Prostate gland (tissue), 2 donors: ENCODE measurements around the gene BPIFA2. TPM values are rescaled to one million over a fixed set of nuclear protein-coding genes. Genes with fewer than 3 reads are reported as not detected.

ENCODE experiments used
- DNase-seq: peaks from one replicate; pipeline ENCODE4 v3.0.0-alpha.2; 2019; ENCODE audit warnings: low spot score
- H3K27ac ChIP-seq, 2 donors: fragments of 200-600 bp; sonication (generic); 2 replicates each; pipeline ENCODE4 v1.5.1; 2017 to 2019
- H3K27me3 ChIP-seq: fragments of 200-600 bp; sonication (generic); replicated peaks from 2 replicates; pipeline ENCODE4 v1.5.1; 2019; ENCODE audit not compliant: insufficient read depth
- H3K36me3 ChIP-seq, 2 donors: fragments of 200-600 bp; sonication (generic); 1 replicate in 1 of 2; 2 replicates in 1 of 2; pipeline versions ENCODE4 v1.5.1 to v1.8.1; 2017 to 2019
- H3K4me1 ChIP-seq: fragments of 200-600 bp; sonication (generic); replicated peaks from 2 replicates; pipeline ENCODE4 v1.5.1; 2019
- H3K4me3 ChIP-seq, 2 donors: fragments of 200-600 bp; sonication (generic); 2 replicates each; pipeline ENCODE4 v1.5.1; 2017 to 2019
- H3K9me3 ChIP-seq: fragments of 200-600 bp; sonication (generic); 2 replicates; pipeline ENCODE4 v1.5.1; 2017
- POLR2A ChIP-seq: fragments of 450-650 bp; IDR thresholded peaks from one replicate; pipeline ENCODE4 v1.6.1; 2016; ENCODE audit warnings: antibody characterized with exemption, mild to moderate bottlenecking
- POLR2AphosphoS5 ChIP-seq: sonication (generic); formaldehyde crosslinking; IDR thresholded peaks from one replicate; pipeline ENCODE4 v1.6.1; 2017; ENCODE audit warnings: antibody characterized with exemption
- WGBS: methylation state at CpG from one replicate; pipeline ENCODE4 v1.1.5; 2018; 5-methylcytosine and 5-hydroxymethylcytosine counted together
- intact Hi-C: fragments of 100-400 bp; cut with DNase I; formaldehyde crosslinking; loops from one replicate; pipeline ENCODE4 v1.14.2; 2022
- total RNA-seq, 2 donors: library from RNA; depleted of rRNA; stranded (reverse); fragments of >200 nt; gene quantifications; one replicate each; pipeline ENCODE4 v1.1.0, GENCODE V29; 2016
- TF ChIP-seq, protein P1 (sequence below), 4 experiments: fragments of 200-600 bp in 2 of 4; fragments of 450-650 bp in 2 of 4; sonication (generic) in 2 of 4; IDR thresholded peaks; 1 replicate in 3 of 4; 2 replicates in 1 of 4; pipeline ENCODE4 v1.5.1; 2016 to 2019; ENCODE audit warnings: antibody characterized with exemption in 4 of 4, mild to moderate bottlenecking in 2 of 4, moderate library complexity in 2 of 4

BPIFA2 gene
- total RNA-seq, 2 donors from 2014 or later: not detected

DNA sequence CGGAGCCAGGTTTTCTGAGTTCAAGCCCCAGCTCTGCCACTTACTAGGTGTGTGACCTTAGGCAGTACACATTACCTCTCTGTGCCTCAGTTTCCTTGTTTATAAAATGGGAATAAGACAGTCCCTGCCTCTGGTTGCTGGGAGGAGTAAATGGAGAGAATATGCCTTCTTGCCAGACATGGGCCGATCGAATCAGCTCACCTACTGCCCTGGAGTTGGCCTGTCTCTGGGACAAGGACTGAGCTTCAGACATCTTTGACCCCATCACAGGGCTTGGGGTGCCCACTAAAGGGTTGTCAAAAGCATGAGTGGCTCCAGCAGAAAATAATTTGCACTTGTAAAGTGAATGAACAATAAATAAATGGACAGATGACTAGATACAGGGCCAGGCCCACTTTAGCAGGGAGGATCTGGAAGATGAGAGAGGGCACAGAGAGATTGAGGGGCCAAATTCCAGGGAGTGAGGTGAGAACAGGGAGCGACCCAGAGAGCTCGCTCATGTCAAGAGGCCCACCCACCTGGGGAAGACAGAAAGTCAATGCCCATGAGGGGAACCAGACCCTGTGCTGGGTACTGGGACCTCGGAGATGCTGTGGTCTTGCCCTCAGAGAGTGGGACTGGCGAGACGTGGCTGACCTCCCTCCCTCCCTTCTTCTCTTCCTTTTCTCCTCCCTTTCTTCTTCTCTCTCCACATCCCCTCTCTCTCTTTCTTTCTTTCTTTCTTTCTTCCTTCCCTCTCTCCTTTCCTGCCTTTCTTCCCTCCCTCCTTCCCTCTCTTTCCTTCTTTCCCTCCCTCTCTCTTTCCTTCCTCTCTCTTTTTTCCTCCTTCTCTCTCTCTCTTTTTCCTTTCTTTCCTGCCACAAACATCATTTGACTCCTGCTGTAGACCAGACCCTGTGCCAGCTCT is 3.9 kb upstream of the BPIFA2 start:
- H3K27ac ChIP-seq: no peak overlapping the region
- intact Hi-C loops: no loop called here
- H3K9me3 ChIP-seq: no peaks in the 10 kb centered on the region
- no peaks in the 10 kb centered on the region for H3K36me3 ChIP-seq
- WGBS: 86% methylated on average over 8 of the region's 8 CpGs
- no peaks in the 10 kb centered on the region for H3K27me3 ChIP-seq
- no peak for DNase-seq
- no peak overlapping the region for H3K4me3 ChIP-seq
- TF ChIP-seq, protein P1, sequence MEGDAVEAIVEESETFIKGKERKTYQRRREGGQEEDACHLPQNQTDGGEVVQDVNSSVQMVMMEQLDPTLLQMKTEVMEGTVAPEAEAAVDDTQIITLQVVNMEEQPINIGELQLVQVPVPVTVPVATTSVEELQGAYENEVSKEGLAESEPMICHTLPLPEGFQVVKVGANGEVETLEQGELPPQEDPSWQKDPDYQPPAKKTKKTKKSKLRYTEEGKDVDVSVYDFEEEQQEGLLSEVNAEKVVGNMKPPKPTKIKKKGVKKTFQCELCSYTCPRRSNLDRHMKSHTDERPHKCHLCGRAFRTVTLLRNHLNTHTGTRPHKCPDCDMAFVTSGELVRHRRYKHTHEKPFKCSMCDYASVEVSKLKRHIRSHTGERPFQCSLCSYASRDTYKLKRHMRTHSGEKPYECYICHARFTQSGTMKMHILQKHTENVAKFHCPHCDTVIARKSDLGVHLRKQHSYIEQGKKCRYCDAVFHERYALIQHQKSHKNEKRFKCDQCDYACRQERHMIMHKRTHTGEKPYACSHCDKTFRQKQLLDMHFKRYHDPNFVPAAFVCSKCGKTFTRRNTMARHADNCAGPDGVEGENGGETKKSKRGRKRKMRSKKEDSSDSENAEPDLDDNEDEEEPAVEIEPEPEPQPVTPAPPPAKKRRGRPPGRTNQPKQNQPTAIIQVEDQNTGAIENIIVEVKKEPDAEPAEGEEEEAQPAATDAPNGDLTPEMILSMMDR (IDR thresholded peaks at IDR 0.05): no peak
- TF ChIP-seq POLR2A (no peak), POLR2AphosphoS5 (no peak)
- H3K4me1 ChIP-seq: no peaks in the 10 kb centered on the region

DNA sequence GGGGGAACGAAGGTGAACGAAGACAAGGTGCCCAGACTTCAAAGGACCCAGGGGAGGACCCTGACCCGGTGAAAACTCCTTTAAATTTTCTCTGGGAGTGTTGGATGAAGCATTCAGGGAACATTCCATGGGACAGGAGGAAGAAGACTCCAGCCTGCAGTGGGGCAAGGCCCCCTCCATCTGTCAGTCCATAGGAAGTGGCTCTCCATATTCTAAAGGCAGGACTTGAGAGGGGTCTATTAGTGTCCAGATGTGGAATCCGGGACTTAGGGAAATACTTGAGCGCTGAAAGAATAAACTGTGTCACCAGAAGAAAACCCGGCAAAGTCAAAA is 3.2 kb upstream of the BPIFA2 start:
- no peak overlapping the region for H3K4me3 ChIP-seq
- no peaks in the 10 kb centered on the region for H3K27me3 ChIP-seq
- no peaks in the 10 kb centered on the region for H3K9me3 ChIP-seq
- no peak overlapping the region for H3K27ac ChIP-seq
- no peaks in the 10 kb centered on the region for H3K4me1 ChIP-seq
- H3K36me3 ChIP-seq: no peaks in the 10 kb centered on the region
- TF ChIP-seq POLR2AphosphoS5: no peak
- TF ChIP-seq POLR2A: no peak
- TF ChIP-seq, protein P1 (IDR thresholded peaks at IDR 0.05): no peak
- intact Hi-C loops: no loop called here
- WGBS: 72% methylated on average over 6 of the region's 6 CpGs
- DNase-seq: no peak

DNA sequence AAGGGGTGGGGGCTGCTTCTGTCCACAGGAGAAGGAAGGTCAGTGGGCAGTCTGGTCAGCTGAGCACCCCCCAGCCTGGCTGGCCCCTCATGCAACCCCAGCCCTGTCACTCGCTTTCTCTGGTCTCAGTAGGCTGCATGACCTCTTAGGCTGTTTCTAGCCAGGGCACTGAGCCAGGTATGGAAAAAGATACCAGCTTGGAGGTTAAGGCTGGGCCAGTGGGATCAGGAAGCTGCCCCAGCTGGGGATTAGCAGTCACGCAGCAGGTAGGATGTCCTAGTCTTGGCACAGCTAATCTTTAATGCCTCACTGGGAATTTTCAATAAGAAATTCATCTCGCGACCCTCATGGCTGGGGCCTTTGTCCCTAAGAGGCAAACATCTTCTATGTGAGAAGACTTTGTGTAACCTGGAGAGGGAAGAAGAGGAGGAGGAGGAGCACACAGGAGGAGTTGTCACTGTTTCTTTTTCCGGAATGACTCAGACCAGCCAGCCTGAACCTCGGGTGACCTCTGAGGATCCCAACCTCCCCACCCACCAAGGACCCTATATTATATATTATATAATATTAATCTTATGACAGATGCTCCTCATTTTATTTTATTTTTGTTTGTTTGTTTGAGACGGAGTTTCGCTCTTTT is 2.4 kb upstream of the BPIFA2 start:
- H3K27me3 ChIP-seq: no peaks in the 10 kb centered on the region
- H3K9me3 ChIP-seq: no peaks in the 10 kb centered on the region
- TF ChIP-seq POLR2AphosphoS5: no peak
- TF ChIP-seq POLR2A: no peak
- TF ChIP-seq, protein P1 (IDR thresholded peaks at IDR 0.05): no peak
- DNase-seq: no peak
- 63% methylated on average over 8 of the region's 8 CpGs for WGBS
- no peak overlapping the region for H3K27ac ChIP-seq
- intact Hi-C loops: no loop called here
- H3K4me1 ChIP-seq: no peaks in the 10 kb centered on the region
- no peak overlapping the region for H3K4me3 ChIP-seq
- H3K36me3 ChIP-seq: no peaks in the 10 kb centered on the region

DNA sequence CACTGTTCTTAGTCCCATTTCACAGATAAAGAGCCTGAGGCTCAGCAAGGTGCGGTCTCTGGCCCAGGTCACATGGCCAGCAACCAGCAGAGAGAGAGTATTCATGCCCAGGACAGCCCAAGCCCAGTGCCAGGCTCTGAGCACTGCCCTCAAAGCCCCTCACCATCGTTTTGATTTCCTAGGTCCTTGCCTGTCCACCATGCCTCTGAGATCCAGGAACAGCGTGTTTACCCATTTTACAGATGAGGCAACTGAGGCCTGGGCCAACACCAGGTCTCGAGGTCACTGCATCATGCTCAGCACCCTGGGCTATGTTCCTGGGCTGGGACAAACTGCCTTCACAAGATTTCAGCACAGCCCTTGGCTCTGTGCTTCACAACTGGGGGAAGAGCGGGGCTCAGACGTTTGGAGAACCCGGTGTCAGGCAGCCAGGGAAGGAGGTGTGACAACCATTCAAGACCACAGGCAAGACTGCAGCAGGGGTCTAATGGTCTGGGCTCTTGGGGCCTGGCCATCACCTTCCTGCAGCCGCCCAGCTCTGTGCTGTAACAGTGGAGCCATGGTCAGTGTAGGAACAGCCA is 1.3 kb upstream of the BPIFA2 start:
- intact Hi-C loops: no loop called here
- H3K27me3 ChIP-seq: no peaks in the 10 kb centered on the region
- TF ChIP-seq POLR2A (no peak), POLR2AphosphoS5 (no peak)
- TF ChIP-seq, protein P1 (IDR thresholded peaks at IDR 0.05): no peak
- 90% methylated on average over 8 of the region's 8 CpGs for WGBS
- H3K9me3 ChIP-seq: no peaks in the 10 kb centered on the region
- H3K36me3 ChIP-seq: no peaks in the 10 kb centered on the region
- DNase-seq: no peak
- H3K4me3 ChIP-seq: no peak overlapping the region
- no peak overlapping the region for H3K27ac ChIP-seq
- no peaks in the 10 kb centered on the region for H3K4me1 ChIP-seq
